ENCODE results near the gene DPP3.
A peak's percentile ranks its signal among the peaks of the same experiment; 100 is the strongest.

Gene DPP3

DNA sequence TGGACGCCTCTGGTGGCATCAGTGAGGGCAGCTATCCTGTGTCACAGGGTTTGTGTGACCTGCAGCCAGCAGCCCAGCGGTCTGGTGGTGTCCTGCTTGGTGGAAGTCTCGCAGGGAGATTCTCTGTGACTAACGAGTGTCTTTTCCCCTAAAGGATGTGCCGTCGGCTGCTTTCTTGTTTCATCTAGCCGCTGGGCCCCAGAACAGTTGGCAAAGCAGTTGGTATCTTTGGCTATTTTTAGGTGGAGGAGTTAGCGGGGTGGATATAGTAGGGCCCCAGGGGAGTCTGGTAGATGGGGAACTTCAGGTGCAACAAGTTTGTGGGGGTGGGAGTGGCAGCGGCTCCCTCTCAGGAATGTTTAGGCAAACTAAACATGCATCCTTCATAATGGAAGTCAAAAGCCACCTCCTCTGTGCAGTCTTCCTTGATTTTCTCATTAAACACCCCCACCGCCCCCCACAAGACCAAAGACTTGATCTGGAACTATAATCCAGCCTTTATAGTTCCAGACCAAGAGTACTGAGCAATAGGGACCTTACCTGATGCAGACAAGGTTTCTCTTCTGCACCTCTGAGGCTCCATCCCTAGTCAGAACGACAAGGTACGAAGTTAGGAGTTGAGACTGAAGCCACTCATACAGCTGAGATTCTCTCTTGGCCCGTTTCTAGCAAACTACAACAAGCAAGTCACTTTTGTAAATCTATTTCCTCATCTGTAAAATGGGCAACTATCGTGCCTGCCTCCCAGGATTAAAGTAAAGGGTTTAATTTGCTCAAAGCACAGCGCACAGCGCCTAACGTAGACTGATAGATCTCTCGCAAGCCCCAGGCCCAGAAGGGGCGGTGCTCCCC is 14.6 kb upstream of the DPP3 start:
- no peak for DNase-seq

DNA sequence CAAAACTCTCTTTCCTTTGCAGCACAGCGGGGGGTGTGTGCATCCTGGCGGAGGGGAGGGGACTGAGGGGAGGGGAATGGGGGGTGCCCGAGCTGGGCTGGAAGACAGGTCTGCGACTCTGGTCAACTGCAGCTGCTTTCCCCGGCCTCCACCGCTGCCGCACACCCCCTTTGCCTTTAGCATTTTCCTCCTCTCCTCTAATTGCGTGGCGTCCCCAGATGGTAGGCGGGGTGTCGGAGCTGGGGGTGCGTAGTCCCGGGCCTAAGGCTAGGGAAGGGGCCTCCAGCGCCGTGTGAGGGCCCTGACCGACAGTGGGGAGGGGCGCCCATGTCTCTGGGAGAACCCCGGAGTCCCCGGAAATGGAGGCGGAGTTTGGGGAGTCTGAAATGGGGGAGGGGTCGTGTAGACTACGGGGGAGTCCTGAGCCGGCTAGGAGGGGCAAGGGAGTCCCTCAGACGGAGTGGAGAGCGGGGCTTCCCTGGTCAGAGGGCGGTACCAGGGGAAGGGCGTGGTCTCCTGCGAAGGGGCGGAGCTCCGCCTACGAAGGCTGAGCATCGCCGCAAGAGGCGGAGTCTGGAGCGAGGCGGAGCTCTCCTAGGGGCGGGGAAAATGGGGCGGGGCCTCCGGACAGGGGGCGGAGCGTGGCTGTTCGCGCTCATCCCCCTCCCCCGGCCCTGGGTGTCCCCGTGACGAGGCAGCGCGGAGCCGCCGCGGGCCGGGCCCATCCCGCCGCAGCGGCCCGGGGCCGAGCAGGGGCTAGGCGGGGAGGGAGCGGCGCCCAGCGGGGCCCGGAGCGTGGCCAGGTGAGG is 13.8 kb upstream of the DPP3 start, which contains the start of gene PELI3:
TSS of gene PELI3 (plus strand) at position 681 of the 809 bp plus-strand sequence. CDS start 1,224 bp downstream, outside the sequence.
- DNase-seq: peak; percentile 73 to 95

DNA sequence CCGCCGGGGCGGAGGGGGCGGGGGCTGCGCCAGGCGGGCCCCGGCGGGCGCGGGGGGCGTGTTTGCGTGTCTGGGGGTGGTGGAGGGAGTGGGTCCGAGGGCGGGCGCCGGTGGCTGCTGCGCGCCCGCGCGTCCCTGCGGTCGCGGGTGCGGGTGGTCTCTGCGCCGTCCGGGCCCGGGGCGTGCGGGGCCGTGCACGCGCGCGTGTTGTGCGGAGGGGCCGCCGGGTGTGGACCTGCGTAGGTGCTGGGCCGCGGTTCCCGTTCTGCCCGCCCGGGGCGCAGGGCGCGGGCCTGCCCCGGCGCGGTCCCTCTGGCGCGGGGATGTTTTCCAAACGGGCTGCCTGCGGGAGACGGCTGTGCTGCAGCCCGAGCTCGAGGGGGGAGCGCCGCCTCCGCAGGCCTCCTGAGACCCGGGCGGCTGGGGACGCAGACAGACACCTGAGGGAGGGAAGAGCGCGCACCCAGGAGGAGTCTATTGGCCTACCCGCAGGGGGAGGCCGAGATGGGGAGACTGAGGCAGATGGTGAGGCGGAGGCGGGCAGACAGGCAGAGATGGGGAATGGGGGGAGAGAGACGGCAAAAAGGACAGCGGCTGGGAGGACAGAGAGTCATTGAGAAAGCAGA is 13.1 kb upstream of the DPP3 start:
- DNase-seq: peak in 1 of 2 experiments; percentile 80

DNA sequence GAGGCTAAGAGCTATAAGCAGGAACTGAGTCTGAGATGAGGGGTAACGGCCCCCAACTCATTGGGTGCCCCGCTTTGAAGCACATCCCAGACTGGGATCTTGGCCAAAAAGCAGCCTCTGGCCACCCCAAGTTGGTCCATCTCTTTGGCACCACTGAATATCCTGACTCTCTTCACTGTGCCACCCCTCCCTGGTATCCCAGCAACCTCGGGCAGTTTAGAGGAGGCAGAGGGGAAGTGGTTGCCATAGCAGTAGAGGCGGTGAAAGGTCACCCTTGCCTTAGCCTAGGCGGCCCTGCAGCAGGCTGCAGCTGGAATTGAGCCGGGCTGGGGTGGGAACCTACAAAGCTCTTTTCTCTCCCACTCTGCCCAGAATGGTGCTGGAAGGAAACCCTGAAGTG is 12.5 kb upstream of the DPP3 start:
- DNase-seq: peak; percentile 22 to 52

DNA sequence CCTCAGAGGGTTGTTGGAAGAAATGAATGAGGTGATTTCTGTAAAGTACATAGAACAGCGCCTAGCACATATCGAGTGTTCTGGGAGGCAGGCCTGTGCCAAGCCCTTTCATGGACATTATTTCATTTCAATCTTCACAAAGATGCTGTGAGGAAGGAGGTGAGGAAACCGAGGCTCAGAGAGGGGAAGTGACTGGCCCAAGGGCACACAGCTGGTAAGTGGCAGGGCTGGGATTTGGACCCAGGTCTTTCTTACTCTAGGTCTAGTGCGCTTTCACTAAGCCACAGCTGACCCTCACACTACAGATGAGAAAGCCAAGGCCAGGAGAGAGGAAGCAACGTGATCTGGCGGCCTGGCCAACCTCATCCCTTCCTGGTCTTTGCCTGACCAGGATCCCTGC is 11.5 kb upstream of the DPP3 start:
- DNase-seq: no peak

DNA sequence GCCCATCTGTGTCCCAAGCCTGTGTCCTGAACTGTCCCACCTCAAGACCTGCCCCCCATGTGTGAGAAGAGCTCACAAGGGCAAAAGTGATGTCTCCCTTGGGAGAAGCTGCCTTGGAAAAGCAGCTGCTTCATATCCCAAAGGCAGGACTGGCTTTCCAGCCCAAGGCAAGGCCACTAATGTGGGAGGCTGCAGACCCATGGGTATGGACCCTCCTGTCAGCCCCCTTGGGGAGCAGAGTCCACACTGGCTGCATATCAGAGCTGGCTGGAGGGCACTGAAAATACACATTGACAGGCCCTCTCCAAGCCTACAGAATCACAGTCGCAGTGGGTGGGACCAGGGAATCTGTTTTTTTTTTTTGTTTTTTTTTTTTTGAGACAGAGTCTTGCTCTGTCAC is 10.8 kb upstream of the DPP3 start:
- no peak for DNase-seq

DNA sequence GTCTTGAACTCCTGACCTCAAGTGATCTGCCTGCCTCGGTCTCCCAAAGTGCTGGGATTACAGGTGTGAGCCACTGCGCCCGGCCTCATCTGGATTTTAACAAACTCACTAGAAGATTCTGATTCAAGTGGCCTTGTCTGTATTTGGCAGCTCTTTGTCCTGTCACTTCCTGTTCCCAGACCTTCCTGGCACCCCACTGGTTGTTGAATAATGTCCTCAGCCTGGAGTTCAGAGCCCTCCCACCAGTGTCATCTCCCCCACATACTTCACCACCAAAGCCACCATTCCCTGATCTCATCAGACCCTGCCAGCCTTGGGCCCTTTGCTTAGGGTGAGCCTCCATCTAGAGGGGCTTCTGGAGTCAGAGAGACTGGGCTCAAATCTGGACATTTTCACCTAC is 10.2 kb upstream of the DPP3 start:
- DNase-seq: no peak

DNA sequence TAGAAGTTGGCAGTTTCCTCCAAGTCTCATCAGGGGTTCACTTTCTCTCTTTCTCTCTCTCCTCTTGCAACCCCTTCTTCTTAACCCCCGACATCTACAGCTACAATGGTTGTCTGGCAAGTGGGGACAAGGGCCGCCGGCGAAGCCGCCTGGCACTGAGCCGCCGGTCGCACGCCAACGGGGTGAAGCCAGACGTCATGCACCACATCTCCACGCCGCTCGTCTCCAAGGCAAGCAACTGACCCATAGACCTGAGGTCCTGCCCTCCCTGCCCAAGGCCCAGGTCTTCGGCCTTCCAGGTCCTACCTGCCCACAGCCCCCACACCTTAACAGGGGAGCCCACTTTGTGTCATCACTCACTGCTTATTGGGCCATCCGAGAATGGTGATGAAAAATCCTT is 9.1 kb upstream of the DPP3 start:
- DNase-seq: no peak

DNA sequence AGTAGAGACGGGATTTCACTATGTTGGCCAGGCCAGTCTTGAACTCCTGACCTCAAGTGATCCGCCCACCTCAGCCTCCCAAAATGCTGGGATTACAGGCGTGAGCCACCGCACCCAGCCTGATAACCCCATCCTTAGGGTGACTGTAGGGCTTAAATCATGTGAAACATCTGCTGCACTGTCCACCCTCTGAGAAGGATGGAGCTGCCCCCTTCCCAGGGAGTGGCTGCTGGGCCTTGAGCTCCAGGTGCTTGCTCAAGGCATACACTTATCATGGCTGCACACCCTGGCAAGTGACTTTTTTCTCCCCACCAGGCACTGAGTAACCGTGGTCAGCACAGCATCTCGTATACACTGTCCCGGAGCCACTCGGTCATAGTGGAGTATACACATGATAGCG is 8.2 kb upstream of the DPP3 start:
- no peak for DNase-seq

DNA sequence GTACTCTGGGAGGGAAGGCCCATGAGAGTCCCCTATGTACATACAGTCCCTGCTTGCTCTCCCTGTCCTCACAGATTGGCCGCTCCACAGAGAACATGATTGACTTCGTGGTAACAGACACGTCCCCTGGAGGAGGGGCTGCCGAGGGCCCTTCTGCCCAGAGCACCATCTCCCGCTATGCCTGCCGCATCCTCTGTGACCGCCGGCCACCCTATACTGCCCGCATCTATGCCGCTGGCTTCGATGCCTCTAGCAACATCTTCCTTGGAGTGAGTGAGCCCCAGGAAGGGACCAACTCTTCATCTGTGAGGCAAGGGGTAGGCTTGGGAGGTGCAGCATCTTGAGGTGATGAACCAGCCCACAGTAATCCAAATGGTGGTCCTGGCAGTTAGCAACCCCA is 7.1 kb upstream of the DPP3 start:
- no peak for DNase-seq

DNA sequence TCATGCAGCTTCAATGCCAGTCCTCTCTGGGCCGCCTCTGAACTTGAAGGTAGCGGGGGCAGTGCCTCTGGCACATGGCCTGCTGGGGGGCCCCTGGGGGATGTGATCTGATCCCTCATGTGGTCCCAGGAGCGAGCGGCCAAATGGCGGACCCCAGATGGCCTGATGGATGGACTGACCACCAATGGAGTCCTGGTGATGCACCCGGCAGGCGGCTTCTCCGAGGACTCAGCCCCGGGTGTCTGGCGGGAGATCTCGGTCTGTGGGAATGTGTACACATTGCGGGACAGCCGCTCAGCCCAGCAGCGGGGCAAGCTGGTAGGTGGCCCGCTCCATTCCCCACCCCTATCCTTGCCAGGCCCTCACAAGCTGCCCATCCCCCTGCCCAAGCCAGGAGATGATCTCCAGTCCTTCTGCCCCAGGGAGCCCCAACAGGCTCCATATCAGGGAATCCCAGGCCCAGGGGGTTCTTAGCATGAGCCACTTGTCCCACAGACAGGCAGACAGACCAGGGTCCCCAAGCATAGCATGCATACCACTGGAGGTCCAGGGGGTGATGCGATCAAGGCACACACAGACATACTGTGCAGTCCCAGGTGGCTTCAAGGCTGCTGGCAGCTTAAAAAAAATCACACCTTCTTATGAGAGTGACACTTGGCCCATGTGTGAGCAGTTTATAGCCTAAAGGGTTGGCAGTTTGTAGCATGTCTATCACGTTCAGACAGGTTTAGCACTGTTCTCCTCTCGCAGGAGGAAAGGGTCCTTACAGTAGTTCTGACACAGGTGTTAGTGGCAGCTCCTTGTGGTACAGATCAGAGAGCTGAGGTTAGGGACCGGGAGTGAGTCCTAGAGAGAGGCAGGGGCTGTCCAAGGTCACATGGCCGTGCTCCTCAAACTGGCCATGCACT is 6.4 kb upstream of the DPP3 start:
- no peak for DNase-seq

DNA sequence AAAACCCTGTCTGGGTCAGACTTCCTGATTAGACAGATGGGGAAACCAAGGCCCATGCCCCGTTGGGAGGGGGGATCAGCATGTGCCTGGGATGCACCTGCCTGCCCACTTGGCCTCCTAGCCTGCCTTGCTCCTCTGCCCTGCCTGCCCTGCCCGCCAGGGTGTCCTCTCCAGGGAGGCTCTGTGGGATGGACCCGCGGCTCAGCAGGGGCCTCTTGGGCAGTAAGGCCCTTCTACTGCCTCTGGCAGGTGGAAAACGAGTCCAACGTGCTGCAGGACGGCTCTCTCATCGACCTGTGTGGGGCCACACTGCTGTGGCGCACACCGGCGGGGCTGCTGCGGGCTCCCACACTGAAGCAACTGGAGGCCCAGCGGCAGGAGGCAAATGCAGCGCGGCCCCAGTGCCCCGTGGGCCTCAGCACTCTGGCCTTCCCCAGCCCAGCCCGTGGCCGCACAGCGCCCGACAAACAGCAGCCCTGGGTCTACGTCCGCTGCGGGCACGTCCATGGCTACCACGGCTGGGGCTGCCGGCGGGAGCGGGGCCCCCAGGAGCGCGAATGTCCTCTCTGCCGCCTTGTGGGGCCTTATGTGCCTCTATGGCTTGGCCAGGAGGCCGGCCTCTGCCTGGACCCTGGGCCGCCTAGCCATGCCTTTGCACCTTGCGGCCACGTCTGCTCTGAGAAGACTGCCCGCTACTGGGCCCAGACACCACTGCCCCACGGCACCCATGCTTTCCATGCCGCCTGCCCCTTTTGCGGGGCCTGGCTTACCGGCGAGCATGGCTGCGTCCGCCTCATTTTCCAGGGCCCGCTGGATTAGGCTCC is 4.7 kb upstream of the DPP3 start:
- no peak for DNase-seq

DNA sequence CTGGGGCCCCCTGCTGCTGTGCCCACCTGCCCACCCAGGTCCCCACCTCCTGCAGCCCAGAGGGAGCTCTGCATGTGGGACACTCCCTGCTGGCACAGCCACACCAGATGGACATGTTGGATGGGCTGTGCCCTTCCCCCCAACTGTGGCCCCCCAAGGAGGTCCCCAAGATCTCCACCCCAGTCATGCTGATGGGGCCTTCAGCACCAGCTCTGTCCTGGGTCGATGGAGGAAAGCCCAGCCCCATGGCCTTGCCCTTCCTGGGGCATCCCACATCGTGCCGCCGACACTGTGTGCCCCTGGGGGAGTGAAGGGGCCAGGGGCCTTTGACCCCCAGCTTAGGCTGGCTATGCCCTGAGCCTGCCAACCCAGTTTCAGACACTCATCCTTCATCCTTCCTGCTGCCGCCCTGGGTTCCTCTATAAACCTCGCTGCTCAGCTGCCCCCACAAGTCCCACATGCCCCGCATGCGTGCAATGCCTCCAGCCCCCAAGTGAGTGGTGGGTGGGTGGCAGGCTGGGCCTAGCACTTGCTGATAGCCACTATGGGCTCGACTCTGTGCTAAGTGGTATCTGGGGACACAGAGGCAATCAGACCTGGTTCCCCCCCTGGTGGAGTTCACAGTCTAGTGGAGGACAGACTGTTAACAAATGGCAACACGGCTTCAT is 3.9 kb upstream of the DPP3 start:
- no peak for DNase-seq

DNA sequence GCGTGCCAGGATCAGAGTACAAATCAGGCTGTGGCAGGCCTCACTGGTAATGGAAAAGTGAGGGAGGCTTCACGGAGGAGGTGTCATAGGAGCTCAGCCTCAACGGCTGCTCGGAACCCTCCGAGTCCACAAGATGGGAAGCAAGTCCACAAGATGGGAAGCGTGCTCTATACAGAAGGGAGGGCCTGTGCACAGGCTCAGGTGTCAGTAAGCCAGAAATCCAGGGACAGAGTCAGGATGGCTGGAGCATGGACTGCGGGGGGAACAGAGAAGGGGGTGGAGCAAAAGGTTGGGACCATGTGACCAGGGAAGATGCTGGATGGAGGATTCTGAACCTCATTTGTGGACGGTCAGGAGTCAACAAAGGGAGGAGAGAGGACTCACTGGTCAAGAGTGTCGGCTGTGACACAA is 3.4 kb upstream of the DPP3 start:
- DNase-seq: peak in 1 of 2 experiments; percentile 43

DNA sequence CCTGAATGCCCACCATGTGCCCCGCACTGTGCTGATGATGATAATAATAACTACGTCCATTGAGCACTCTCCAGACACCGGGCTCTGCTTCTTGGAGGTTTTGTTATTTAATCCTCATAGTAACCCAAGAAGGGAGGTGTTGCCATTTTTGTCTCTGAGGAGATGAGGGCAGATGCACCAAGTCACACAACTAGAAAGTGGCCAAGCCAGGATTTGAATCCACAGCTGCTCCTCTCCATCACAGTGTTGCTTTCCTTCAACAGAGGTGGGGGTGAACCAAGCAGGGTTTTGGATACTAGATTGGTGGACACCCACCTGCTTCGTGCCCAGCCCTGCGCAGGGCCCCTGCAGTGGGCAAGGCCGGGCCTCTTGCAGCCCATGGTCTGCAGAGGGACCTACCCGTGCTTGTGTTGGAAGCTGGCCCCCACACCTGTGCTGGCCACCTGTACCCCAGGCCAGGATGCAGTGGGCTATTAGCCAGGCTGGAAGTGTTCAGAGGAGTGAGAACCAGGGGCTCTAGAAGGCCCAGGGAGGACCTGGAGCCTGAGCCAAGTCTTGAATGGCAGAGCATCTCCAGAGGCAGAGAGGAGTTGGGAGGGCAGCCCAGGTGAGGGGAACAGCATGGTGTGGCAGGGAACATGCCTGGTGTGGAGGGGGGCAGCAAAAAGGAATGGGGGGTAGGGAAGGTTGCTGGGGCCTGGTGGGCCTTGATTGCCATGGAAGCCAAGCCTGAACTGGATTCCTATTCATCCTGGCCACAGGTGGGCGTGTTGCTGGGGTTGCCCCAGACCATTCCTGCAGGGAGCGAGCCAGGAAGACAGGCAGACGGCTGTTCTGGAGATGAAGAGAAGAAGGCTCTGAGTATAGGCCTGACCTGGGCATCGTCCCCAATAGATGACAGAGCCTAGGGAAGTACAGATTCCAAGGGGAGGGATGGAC is 2.7 kb upstream of the DPP3 start:
- DNase-seq: no peak

DNA sequence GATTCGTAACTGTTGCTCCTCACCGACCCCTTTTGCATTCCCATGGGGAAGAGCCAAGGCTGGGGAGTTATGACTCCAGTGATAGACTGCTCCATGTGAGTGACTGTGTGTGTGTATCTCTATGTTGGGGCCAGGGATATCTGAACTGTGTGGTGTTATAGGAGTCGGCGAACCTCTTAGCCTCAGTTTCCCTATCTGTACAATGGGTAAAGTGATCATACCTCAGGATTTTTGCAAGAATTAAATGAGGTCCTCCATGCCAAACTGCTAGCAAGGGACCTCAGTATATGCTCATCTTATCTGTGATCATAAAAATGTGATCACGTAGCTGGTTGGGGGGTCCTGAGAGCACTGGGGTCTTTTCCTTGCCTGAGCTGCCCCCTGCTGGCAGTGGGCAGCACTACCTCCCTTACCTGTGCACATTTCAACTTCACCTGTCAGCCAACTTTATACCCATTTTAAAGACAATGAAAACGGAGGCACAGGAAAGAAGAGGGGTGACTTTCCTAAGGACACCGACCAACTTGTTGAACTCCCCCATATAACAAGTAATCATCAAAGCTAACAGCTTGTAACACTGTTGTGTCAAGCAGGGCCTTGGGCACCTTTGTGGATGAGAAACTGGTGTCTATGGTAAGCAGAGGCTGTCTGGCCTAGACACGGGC is 1.4 kb upstream of the DPP3 start:
- peak; percentile 28 to 63 for DNase-seq

DNA sequence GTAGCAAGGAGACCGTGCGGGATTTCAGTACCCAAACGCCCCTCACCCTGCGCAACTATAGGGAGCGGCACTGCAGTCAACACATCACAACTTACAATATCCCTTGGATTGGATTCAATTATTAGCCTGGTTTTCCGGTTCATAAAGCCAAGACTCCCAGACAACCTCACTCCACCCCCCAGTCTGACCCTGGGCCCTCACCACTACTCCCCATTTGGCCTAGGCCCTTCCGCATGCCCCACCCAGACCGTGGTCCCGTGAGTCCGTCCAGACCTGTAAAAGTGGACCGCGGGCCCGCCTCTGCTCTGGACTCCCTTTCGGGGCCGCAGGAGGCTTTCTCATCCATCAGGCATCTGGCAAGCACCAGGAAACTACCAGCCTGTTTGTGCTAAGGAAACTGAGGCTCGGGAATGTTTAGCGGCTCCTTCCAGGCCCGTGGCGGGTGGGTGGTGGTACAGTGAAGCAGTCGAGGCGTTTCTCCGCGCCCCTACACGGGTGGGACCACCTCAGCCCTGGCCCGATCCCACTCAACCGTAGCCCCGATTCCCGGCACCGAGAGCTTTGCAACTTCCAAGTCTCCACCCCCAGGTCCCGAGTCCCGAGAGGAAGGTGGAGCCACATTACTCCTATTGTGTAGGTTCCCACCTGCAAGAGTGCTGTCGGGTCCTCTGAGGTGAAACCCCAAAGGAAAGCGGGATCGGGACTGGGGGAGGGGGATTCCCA is 679 bp upstream of the DPP3 start:
- peak; percentile 88 to 95 for DNase-seq

DNA sequence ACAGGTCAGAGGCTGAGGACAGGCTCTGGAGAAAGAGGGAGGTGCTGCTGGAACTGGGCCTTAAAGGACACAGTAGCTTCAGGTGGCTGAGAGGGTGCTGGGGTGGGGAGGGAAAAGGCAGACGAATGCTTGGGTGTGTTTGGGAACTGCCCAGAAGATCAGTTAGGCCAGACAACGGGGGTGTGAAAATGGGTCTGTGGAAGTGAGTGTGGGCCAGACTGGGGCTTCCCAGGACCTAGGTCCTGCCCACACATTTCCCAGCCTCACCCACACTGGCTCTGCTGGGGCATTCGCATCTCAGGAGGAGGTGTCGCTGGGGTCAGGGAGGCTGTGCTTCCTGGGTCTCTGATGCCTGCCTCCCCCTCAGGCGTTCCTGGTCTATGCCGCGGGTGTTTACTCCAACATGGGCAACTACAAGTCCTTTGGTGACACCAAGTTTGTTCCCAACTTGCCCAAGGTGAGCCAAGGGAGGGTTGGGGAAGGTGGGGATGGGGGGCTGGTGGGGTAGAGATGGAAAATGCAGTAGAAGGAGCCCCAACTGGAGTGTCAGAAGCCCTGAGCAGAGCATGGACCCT is 4.7 kb downstream of the DPP3 start:
- no peak for DNase-seq

Data from NCI-H526 (cell line).